Brain microvascular endothelial cell (primary cell): ENCODE data around the gene LTBP1.

ENCODE experiments used
- DNase-seq: peaks from one replicate; pipeline ENCODE4 v3.0.0-alpha.2; 2020
- H3K27ac ChIP-seq: fragments of 250-450 bp; sonication (Bioruptor Pico); 2 replicates; pipeline ENCODE4 v1.5.1; 2020; ENCODE audit warnings: mild to moderate bottlenecking, moderate library complexity
- H3K27me3 ChIP-seq: fragments of 250-450 bp; sonication (Bioruptor Pico); replicated peaks from 2 replicates; pipeline ENCODE4 v1.5.1; 2020; ENCODE audit warnings: mild to moderate bottlenecking
- H3K36me3 ChIP-seq: fragments of 250-450 bp; sonication (Bioruptor Pico); replicated peaks from 2 replicates; pipeline ENCODE4 v1.5.1; 2020; ENCODE audit warnings: mild to moderate bottlenecking
- H3K4me3 ChIP-seq: 2 replicates; pipeline ENCODE4 v1.5.1; 2011; ENCODE audit warnings: low read depth, mild to moderate bottlenecking, control low read depth, low read length, moderate library complexity
- in situ Hi-C: cut with HindIII; loops from 2 replicates; pipeline ENCODE4 v1.10.0; 2017; ENCODE audit warnings: low sequenced_read_pairs, low pct_ligation_motif_present
- TF ChIP-seq, protein P1 (sequence below): IDR thresholded peaks from 2 replicates; pipeline ENCODE4 v1.5.1; 2011; ENCODE audit warnings: low read depth, mild to moderate bottlenecking, moderate library complexity, low read length, control low read depth, inconsistent platforms; ENCODE audit errors: missing control alignments

The LTBP1 gene

DNA sequence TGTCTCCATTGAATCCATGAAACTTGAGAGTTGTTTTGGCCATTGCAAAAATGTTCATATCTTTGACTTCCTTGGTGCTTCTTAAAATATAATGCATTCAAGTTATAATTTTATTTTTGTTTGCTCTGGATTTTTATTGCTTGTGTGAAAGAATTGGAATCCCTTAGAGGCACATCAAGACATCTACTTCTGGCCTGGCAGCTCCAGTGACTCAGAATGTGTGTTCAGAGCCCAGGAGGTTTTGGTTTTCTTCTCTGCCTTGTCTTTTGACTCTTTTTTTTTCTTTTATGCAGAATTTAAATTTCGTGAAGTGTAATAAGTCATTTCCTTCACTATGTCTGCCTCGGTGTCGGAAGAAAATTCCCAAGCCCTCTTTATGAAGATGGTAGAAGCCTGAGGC is 180.2 kb downstream of the LTBP1 start:
- in situ Hi-C loops, result no loop called here
- DNase-seq, result peak; percentile 56
- peak overlapping the region; percentile 45 for H3K27ac ChIP-seq
- no peaks in the 10 kb centered on the region for H3K36me3 ChIP-seq
- H3K27me3 ChIP-seq, result no peaks in the 10 kb centered on the region
- TF ChIP-seq, protein P1, sequence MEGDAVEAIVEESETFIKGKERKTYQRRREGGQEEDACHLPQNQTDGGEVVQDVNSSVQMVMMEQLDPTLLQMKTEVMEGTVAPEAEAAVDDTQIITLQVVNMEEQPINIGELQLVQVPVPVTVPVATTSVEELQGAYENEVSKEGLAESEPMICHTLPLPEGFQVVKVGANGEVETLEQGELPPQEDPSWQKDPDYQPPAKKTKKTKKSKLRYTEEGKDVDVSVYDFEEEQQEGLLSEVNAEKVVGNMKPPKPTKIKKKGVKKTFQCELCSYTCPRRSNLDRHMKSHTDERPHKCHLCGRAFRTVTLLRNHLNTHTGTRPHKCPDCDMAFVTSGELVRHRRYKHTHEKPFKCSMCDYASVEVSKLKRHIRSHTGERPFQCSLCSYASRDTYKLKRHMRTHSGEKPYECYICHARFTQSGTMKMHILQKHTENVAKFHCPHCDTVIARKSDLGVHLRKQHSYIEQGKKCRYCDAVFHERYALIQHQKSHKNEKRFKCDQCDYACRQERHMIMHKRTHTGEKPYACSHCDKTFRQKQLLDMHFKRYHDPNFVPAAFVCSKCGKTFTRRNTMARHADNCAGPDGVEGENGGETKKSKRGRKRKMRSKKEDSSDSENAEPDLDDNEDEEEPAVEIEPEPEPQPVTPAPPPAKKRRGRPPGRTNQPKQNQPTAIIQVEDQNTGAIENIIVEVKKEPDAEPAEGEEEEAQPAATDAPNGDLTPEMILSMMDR, result no peak
- no peak overlapping the region for H3K4me3 ChIP-seq

DNA sequence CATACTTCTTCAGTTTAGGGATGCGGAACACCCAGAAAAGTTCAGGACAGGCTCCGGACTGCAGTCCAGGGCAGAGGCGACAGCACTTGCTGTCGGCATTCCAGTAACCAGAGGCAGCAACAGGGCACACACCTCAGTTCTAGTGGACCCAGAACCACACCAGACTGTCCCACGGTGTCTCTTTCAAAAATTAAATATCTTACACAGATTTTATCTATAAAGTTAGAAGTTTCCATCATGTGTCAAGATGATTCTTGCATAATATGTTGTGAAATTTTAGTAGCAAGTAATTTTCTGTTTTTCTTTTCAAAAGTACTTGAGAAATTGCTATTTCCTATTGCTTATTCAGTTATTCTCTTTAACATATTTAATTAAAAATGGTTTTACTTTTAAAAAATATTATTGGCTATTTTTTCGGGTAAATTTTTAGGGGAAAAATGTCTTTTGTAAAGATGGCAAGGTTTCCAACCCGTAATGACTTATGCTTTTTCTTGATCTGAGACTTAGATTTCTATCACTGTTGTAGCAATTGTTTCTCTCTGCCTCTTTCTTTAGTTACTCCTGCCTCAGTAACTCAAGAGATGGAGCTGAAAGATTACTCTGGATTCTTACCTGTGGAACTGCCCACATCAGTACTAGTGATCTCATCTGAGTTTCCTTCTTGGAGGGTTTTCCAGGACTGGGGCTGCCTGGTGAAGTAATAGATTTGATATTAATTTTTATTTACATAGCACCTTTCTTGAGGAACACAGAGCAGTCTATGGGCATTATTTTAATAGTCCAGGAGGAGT is 182.7 kb downstream of the LTBP1 start:
- Histone ChIP-seq H3K36me3 (no peaks in the 10 kb centered on the region), H3K27ac (no peak overlapping the region), H3K4me3 (no peak overlapping the region), H3K27me3 (no peaks in the 10 kb centered on the region)
- no peak for DNase-seq
- TF ChIP-seq, protein P1, result no peak
- in situ Hi-C loops, result no loop called here

DNA sequence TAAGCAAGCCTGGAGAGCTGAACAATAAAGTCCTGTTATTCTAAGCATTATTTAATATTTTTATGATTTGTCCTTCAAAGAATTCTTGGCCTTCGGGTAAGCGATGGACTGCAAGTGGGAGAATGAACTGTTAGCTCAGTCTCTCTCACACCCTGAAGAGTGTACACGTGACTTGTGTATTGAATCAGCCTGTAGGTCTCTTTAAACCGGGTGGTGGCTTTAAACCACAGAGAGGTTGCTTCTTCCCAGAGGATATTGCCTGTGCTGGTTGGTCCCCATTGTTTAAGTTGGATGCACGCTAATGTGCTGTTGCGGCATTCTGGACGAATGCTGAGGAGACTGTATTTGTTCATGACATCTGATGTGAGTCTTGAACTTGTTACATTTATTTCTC is 183.3 kb downstream of the LTBP1 start:
- Histone ChIP-seq H3K4me3 (no peak overlapping the region), H3K27me3 (no peaks in the 10 kb centered on the region), H3K27ac (peak overlapping the region; percentile 33), H3K36me3 (no peaks in the 10 kb centered on the region)
- TF ChIP-seq, protein P1, result no peak
- DNase-seq, result peak; percentile 54
- in situ Hi-C loops, result no loop called here

DNA sequence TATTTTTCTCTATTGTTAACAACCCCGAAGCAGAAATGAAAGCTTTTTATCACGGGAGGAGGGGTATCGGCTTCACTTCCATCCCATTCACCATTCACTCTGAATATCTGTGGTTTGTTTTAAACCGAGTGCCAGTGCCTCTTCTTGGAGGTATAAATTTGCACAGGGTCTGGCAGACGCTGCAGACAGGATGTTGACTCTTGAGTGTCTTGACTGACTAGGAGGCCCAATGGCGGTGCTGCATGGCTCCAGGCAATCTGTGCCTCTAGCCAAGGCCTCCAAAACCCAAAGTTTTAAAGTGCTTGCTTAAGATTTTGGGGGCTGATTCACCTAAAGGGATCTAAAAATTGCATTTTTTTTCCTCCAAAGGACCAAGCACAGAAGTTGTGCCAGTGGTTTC is 183.8 kb downstream of the LTBP1 start:
- TF ChIP-seq, protein P1, result no peak
- no peak for DNase-seq
- Histone ChIP-seq H3K27me3 (no peaks in the 10 kb centered on the region), H3K4me3 (no peak overlapping the region), H3K36me3 (no peaks in the 10 kb centered on the region), H3K27ac (peak overlapping the region; percentile 33)
- in situ Hi-C loops, result no loop called here

DNA sequence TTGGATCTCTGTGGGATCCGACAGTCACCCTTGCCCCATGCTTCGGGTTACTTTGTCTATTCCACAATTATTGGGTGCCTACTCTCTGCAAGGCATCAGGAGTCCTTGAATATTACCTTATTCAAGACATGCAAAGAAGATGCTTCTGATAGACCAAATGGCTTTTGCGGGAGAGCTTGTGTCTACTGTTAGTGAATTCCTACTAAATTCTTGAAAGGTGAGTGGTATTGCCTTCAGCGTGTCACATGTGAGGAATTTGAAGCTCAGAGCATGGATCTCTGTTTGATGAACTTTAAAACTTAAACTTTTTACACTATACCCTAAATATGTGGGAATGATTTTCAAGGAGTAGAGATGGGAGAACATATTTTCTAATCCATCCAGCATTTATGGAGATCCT is 184.4 kb downstream of the LTBP1 start:
- no peaks in the 10 kb centered on the region for H3K27me3 ChIP-seq
- in situ Hi-C loops, result no loop called here
- no peaks in the 10 kb centered on the region for H3K36me3 ChIP-seq
- no peak overlapping the region for H3K4me3 ChIP-seq
- DNase-seq, result no peak
- peak overlapping the region; percentile 9 for H3K27ac ChIP-seq
- TF ChIP-seq, protein P1, result no peak

DNA sequence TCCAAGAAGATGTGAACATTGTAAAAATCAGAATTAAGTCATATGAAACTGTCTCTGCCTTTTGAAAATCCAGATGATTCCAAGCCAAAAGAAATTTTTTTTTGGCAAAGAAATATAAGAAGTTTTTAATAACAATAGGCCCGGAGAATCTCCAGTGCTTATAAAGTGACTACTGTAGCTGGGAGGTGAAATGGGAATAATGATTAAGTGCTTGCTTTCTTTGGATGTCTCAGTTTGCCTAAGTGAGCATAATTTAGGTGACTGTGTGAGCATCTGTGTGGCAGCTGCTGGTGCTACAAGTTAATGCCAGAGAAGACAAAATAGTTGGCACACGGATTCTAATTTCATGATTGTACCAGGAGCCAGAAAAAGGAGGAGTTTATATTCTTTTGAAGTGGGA is 185.0 kb downstream of the LTBP1 start:
- H3K27ac ChIP-seq, result no peak overlapping the region
- in situ Hi-C loops, result no loop called here
- no peak for DNase-seq

More for the DNA sequence above, 185.0 kb downstream of the LTBP1 start:
- Histone ChIP-seq H3K4me3 (no peak overlapping the region), H3K36me3 (peaks cover 4% of the 10 kb centered on the region), H3K27me3 (no peaks in the 10 kb centered on the region)
- TF ChIP-seq, protein P1, result no peak
